ENCODE measurements around the gene IFT27. TPM values are rescaled to one million over a fixed set of nuclear protein-coding genes. Genes with fewer than 3 reads are reported as not detected.

Gene IFT27
- total RNA-seq, 1 experiment from 2014 or later, result 74.2 TPM

GRCh38 chr22:36822581-36822980 is 46.7 kb upstream of the IFT27 start:
- CTCF ChIA-PET, result interaction anchor here (0.6 kb wide), 1 partner anchor 340 kb away, joined by 8 read pairs; no protein-coding TSS in a partner anchor

GRCh38 chr22:36819112-36819511 is 43.2 kb upstream of the IFT27 start:
- TF ChIP-seq EZH2 (IDR thresholded peaks at IDR 0.05; ENCODE audit: low read depth) (no peak), CTCF (conservative IDR thresholded peaks at IDR 0.05) (no peak)
- H4K20me1 ChIP-seq (ENCODE audit: insufficient read depth), result no peaks in the 10 kb centered on the region
- no peaks in the 10 kb centered on the region for H3K79me2 ChIP-seq (ENCODE audit: low read depth)
- DNase-seq, result no peak
- no peak overlapping the region for H2AFZ ChIP-seq
- H3K4me1 ChIP-seq (replicated peaks; ENCODE audit: insufficient read depth), result 0 out of 2 replicates have a peak, but pooled peaks cover 5% of the 10 kb centered on the region
- no TSS peak for BruUV-seq (replicated peaks)
- ChIA-PET CTCF (interaction anchor here (1.0 to 1.2 kb wide), 2 partner anchors 12 to 37 kb away, joined by 3 to 5 read pairs; no protein-coding TSS in a partner anchor), POLR2A (ENCODE audit: unreplicated experiment) (no interaction called here)
- intact Hi-C loops (cut with micrococcal nuclease; ENCODE audit: unreplicated experiment), result no loop called here
- H3F3A ChIP-seq (ENCODE audit: insufficient read depth, low read depth), result no peaks in the 10 kb centered on the region
- H3K9me3 ChIP-seq (ENCODE audit: insufficient read depth, low read depth), result no peaks in the 10 kb centered on the region
- H3K36me3 ChIP-seq (ENCODE audit: low read depth), result no peaks in the 10 kb centered on the region
- no peak overlapping the region for H3K4me3 ChIP-seq
- H3K9me2 ChIP-seq (ENCODE audit: insufficient read depth), result no peaks in the 10 kb centered on the region
- H3K27ac ChIP-seq, result no peak overlapping the region
- H3K27me3 ChIP-seq (ENCODE audit: insufficient read depth, low read depth), result peaks cover 67% of the 10 kb centered on the region
- H3K4me2 ChIP-seq, result no peak overlapping the region

More at GRCh38 chr22:36822581-36822980, 46.7 kb upstream of the IFT27 start:
- Histone ChIP-seq H4K20me1 (ENCODE audit: insufficient read depth) (no peaks in the 10 kb centered on the region), H3K27ac (no peak overlapping the region), H3K4me3 (no peak overlapping the region), H3K36me3 (ENCODE audit: low read depth) (no peaks in the 10 kb centered on the region), H3K4me1 (replicated peaks; ENCODE audit: insufficient read depth) (no peaks in the 10 kb centered on the region), H3F3A (ENCODE audit: insufficient read depth, low read depth) (no peaks in the 10 kb centered on the region), H3K27me3 (ENCODE audit: insufficient read depth, low read depth) (peaks cover 33% of the 10 kb centered on the region), H3K9me2 (ENCODE audit: insufficient read depth) (no peaks in the 10 kb centered on the region), H3K9me3 (ENCODE audit: insufficient read depth, low read depth) (no peaks in the 10 kb centered on the region), H2AFZ (no peak overlapping the region), H3K4me2 (no peak overlapping the region), H3K79me2 (ENCODE audit: low read depth) (no peaks in the 10 kb centered on the region)
- TF ChIP-seq CTCF (conservative IDR thresholded peaks at IDR 0.05), result no peak
- TF ChIP-seq EZH2 (IDR thresholded peaks at IDR 0.05; ENCODE audit: low read depth), result no peak
- no peak for DNase-seq
- BruUV-seq (replicated peaks), result no TSS peak
- POLR2A ChIA-PET (ENCODE audit: unreplicated experiment), result interaction anchor here (0.6 kb wide), 1 partner anchor 1319 kb away, joined by 4 read pairs; no protein-coding TSS in a partner anchor
- intact Hi-C loops (cut with micrococcal nuclease; ENCODE audit: unreplicated experiment), result no loop called here

DNA sequence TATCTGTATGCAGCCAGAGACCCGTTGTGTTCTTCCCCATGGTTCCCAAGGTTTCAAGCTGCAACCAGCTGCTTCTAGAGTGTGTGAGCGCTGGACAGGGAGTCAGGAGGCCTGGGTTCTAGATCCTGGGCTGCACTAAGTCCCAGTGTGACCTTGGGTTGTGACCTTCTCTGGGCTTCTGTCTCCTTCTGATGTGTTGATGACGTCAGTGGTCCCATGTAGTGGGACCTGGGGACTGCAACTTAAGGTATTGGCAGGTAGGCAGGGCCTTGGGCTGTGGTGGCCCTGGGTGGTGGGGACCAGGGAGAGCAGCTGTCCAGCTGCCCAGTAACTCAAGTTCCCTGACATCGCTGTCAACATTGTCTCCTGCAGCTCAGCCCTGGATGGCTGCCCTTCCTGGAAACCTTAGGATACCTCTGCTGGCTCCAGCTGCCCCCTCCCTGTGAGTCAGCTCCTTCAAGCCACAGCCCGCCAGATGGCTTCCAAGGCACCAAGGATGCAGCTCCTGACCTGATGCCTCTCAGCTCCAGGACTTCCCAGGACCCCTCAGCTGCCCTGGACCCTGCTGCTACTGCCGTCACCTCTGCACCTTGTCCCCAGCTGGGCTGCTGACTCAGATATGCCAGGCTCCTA is 42.2 kb upstream of the IFT27 start:
- no peaks in the 10 kb centered on the region for H3K9me3 ChIP-seq (ENCODE audit: insufficient read depth, low read depth)
- 0 out of 2 replicates have a peak, but pooled peaks cover 5% of the 10 kb centered on the region for H3K4me1 ChIP-seq (replicated peaks; ENCODE audit: insufficient read depth)
- no peak overlapping the region for H3K4me3 ChIP-seq
- peaks cover 77% of the 10 kb centered on the region for H3K27me3 ChIP-seq (ENCODE audit: insufficient read depth, low read depth)
- BruUV-seq (replicated peaks), result no TSS peak
- no peak overlapping the region for H3K4me2 ChIP-seq
- TF ChIP-seq CTCF (conservative IDR thresholded peaks at IDR 0.05) (no peak), EZH2 (IDR thresholded peaks at IDR 0.05; ENCODE audit: low read depth) (no peak)
- H3F3A ChIP-seq (ENCODE audit: insufficient read depth, low read depth), result no peaks in the 10 kb centered on the region
- no peak overlapping the region for H2AFZ ChIP-seq
- no peaks in the 10 kb centered on the region for H3K9me2 ChIP-seq (ENCODE audit: insufficient read depth)
- peak in 1 of 2 experiments; percentile 41 for DNase-seq
- POLR2A ChIA-PET (ENCODE audit: unreplicated experiment), result no interaction called here
- no peaks in the 10 kb centered on the region for H3K79me2 ChIP-seq (ENCODE audit: low read depth)
- no peak overlapping the region for H3K27ac ChIP-seq
- H3K36me3 ChIP-seq (ENCODE audit: low read depth), result no peaks in the 10 kb centered on the region
- no peaks in the 10 kb centered on the region for H4K20me1 ChIP-seq (ENCODE audit: insufficient read depth)
- CTCF ChIA-PET, result interaction anchor here (1.0 to 1.2 kb wide), 2 partner anchors 11 to 38 kb away, joined by 3 to 5 read pairs; no protein-coding TSS in a partner anchor
- intact Hi-C loops (cut with micrococcal nuclease; ENCODE audit: unreplicated experiment), result no loop called here
